PC-3 (cell line): Measurements from ENCODE around the gene DRAM1. TPM values are rescaled to one million over a fixed set of nuclear protein-coding genes. Genes with fewer than 3 reads are reported as not detected.

Source experiments
- ATAC-seq: fragments of 200-7000 bp; cut with Tn5 transposase; 2 replicates; pipeline ENCODE4 v1.9.1; 2020; ENCODE audit warnings: mild to moderate bottlenecking, moderate library complexity
- BruUV-seq: library from RNA; stranded (reverse); fragments of 400-500 nt; replicated peaks from 2 replicates; lab custom pipeline; 2021; lab: Mats Ljungman, UMichigan
- CTCF ChIA-PET: fragments of 300-600 bp; sonication (Branson Sonifier 250); formaldehyde crosslinking; loops from one replicate; lab custom pipeline; 2022; ENCODE audit warnings: antibody characterized with exemption; lab: Charles Lee
- POLR2A ChIA-PET: fragments of 300-600 bp; sonication (Branson Sonifier 250); formaldehyde crosslinking; loops from one replicate; lab custom pipeline; 2022; ENCODE audit warnings: antibody characterized with exemption; ENCODE audit not compliant: unreplicated experiment; lab: Charles Lee
- DNase-seq: peaks from one replicate; pipeline ENCODE4 v3.0.0-alpha.2; 2015
- H2AFZ ChIP-seq: fragments of 300-600 bp; sonication (generic); 2 replicates; pipeline ENCODE4 v1.6.0; 2016; ENCODE audit warnings: antibody characterized with exemption, low read length
- H3F3A ChIP-seq: fragments of 300-600 bp; sonication (generic); one replicate; pipeline ENCODE4 v1.6.0; 2017; ENCODE audit warnings: antibody characterized with exemption, low read length, control low read depth, mild to moderate bottlenecking; ENCODE audit not compliant: unreplicated experiment
- H3K27ac ChIP-seq: fragments of 300-600 bp; sonication (generic); 2 replicates; pipeline ENCODE4 v1.5.1; 2016; ENCODE audit warnings: mild to moderate bottlenecking, low read length
- H3K27me3 ChIP-seq: fragments of 300-600 bp; sonication (generic); 2 replicates; pipeline ENCODE4 v1.6.1; 2016; ENCODE audit warnings: low read length, mixed read lengths
- H3K36me3 ChIP-seq: fragments of 300-600 bp; sonication (generic); 2 replicates; pipeline ENCODE4 v1.6.1; 2016; ENCODE audit warnings: low read depth, mixed run types, low read length, mixed read lengths
- H3K4me1 ChIP-seq: fragments of 300-600 bp; sonication (generic); 2 replicates; pipeline ENCODE4 v1.5.1; 2016; ENCODE audit warnings: low read length; ENCODE audit not compliant: insufficient read depth
- H3K4me2 ChIP-seq: fragments of 300-600 bp; sonication (generic); 2 replicates; pipeline ENCODE4 v1.6.0; 2016; ENCODE audit warnings: low read length
- H3K4me3 ChIP-seq: fragments of 300-600 bp; sonication (generic); 2 replicates; pipeline ENCODE4 v1.5.1; 2016; ENCODE audit warnings: mild to moderate bottlenecking, low read length, mixed read lengths
- H3K79me2 ChIP-seq: fragments of 300-600 bp; sonication (generic); 2 replicates; pipeline ENCODE4 v1.6.1; 2017; ENCODE audit warnings: low read length, mixed read lengths
- H3K9ac ChIP-seq: fragments of 300-600 bp; sonication (generic); 2 replicates; pipeline ENCODE4 v1.6.0; 2016; ENCODE audit warnings: mild to moderate bottlenecking, low read length
- H3K9me2 ChIP-seq: fragments of 300-600 bp; sonication (generic); replicated peaks from 2 replicates; pipeline ENCODE4 v1.6.1; 2016; ENCODE audit warnings: mixed run types, low read length, mixed read lengths
- H3K9me3 ChIP-seq: fragments of 300-600 bp; sonication (generic); 2 replicates; pipeline ENCODE4 v1.6.1; 2016; ENCODE audit warnings: low read length, mixed read lengths
- H4K20me1 ChIP-seq: fragments of 300-600 bp; sonication (generic); 2 replicates; pipeline ENCODE4 v1.6.1; 2016; ENCODE audit warnings: low read length, mixed read lengths
- CTCF ChIP-seq: fragments of 300-600 bp; sonication (generic); conservative IDR thresholded peaks from 2 replicates; pipeline ENCODE4 v1.5.1; 2017; ENCODE audit warnings: antibody characterized with exemption, low read depth, mild to moderate bottlenecking, low read length
- EZH2 ChIP-seq: fragments of 300-600 bp; sonication (generic); IDR thresholded peaks from one replicate; pipeline ENCODE4 v1.6.1; 2017; ENCODE audit warnings: antibody characterized with exemption, mild to moderate bottlenecking, low read length; ENCODE audit not compliant: unreplicated experiment
- EZH2phosphoT487 ChIP-seq: fragments of 300-600 bp; sonication (generic); IDR thresholded peaks from 2 replicates; pipeline ENCODE4 v1.6.1; 2018; ENCODE audit warnings: mild to moderate bottlenecking, antibody characterized with exemption, low read length, borderline replicate concordance
- intact Hi-C: fragments of 100-400 bp; cut with micrococcal nuclease; formaldehyde crosslinking; loops from 2 replicates; pipeline ENCODE4 v1.9.0; 2023
- total RNA-seq: library from RNA; depleted of rRNA; stranded (reverse); fragments of >200 nt; gene quantifications from 2 replicates; pipeline ENCODE4 v1.2.3, GENCODE V29; 2014

The DRAM1 gene
- total RNA-seq, 1 experiment from 2014 or later, result 5.2 TPM

DNA sequence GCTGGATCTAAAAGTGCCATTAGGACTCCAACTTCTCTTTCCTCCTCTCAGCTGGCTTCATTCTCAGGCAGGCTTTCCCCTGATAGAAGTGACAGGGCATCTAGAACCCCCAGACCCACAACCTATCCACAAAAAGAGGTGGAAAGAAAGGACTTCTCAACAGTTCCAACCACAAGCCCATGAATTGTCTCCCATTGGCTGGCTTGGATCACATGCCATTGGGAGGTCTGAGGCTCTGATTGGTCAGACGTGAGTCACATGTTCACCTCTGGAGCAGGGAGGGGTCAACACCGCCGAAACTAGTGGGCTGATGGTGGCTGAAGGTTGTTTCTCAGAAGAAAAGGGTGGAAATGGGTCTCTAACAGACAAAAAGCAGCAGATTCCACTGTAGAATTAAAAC lies 47.2 kb downstream of the DRAM1 start:
- Histone ChIP-seq H3K4me1 (peaks cover 4% of the 10 kb centered on the region; the same call in 1 of the 2 replicates), H4K20me1 (no peaks in the 10 kb centered on the region), H3F3A (no peaks in the 10 kb centered on the region), H3K4me3 (no peak overlapping the region), H3K36me3 (no peaks in the 10 kb centered on the region), H2AFZ (no peak overlapping the region), H3K27ac (no peak overlapping the region), H3K9ac (no peak overlapping the region), H3K9me3 (no peaks in the 10 kb centered on the region), H3K79me2 (no peaks in the 10 kb centered on the region), H3K4me2 (peak overlapping the region; percentile 17; the same call in 1 of the 2 replicates), H3K27me3 (no peaks in the 10 kb centered on the region), H3K9me2 (no peaks in the 10 kb centered on the region)
- no peak for ATAC-seq
- TF ChIP-seq EZH2 (no peak), CTCF (no peak), EZH2phosphoT487 (no peak)
- ChIA-PET POLR2A (no interaction called here), CTCF (no interaction called here)
- peak; percentile 21 for DNase-seq
- intact Hi-C loops, result no loop called here
- no TSS peak for BruUV-seq

DNA sequence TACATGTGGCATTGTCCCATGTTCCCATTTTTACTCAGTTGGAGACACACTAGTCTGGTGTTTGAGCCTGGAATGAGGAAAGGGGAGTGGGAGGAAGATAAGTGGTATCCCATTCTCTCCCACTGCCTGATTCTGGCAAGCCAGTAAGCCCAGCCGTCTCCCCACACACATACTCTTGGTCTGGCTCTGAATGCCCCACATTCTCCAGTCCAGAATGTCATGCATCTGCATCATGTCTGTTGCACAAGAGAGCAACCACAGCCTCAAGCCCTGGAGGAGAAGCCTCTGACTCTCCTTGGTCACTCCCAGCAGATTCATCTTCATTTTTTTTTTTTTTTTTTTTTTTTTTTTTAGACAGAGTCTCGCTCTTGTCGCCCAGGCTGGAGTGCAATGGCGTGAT lies 48.0 kb downstream of the DRAM1 start:
- Histone ChIP-seq H3F3A (no peaks in the 10 kb centered on the region), H3K4me1 (no peaks in the 10 kb centered on the region), H4K20me1 (no peaks in the 10 kb centered on the region), H3K27me3 (no peaks in the 10 kb centered on the region), H3K9ac (no peak overlapping the region), H3K79me2 (no peaks in the 10 kb centered on the region), H3K9me3 (no peaks in the 10 kb centered on the region), H3K4me3 (no peak overlapping the region), H2AFZ (no peak overlapping the region), H3K36me3 (no peaks in the 10 kb centered on the region), H3K4me2 (no peak overlapping the region), H3K27ac (no peak overlapping the region), H3K9me2 (no peaks in the 10 kb centered on the region)
- POLR2A ChIA-PET, result no interaction called here
- no peak for TF ChIP-seq CTCF
- TF ChIP-seq EZH2phosphoT487, result no peak
- no peak for TF ChIP-seq EZH2
- intact Hi-C loops, result no loop called here
- CTCF ChIA-PET, result no interaction called here
- no TSS peak for BruUV-seq
- ATAC-seq (no peak), DNase-seq (peak; percentile 14)

- TF ChIP-seq CTCF (no peak), EZH2phosphoT487 (no peak), EZH2 (no peak)
- no TSS peak for BruUV-seq
- no peak for ATAC-seq
- Histone ChIP-seq H3K4me2 (no peak overlapping the region), H4K20me1 (no peaks in the 10 kb centered on the region), H3K4me1 (no peaks in the 10 kb centered on the region), H3K4me3 (no peak overlapping the region), H3K9ac (no peak overlapping the region), H2AFZ (no peak overlapping the region), H3K36me3 (no peaks in the 10 kb centered on the region), H3K27ac (no peak overlapping the region), H3F3A (no peaks in the 10 kb centered on the region), H3K9me2 (no peaks in the 10 kb centered on the region), H3K9me3 (no peaks in the 10 kb centered on the region), H3K79me2 (no peaks in the 10 kb centered on the region), H3K27me3 (no peaks in the 10 kb centered on the region)
- POLR2A ChIA-PET, result no interaction called here
- no peak for DNase-seq
- CTCF ChIA-PET, result no interaction called here
- intact Hi-C loops, result no loop called here
These were observed 48.6 kb downstream of the DRAM1 start for GRCh38 chr12:101925935-101926334.
